Urothelium cell line (cell line): ENCODE measurements around the gene SEC61A2.

Experiments
- DNase-seq: peaks from one replicate; pipeline ENCODE4 v3.0.0; 2011; ENCODE audit warnings: low spot score, mixed read lengths
- FAIRE-seq: peaks from 2 replicates; lab custom pipeline; 2011; peaks lifted over from hg19 to GRCh38; lab: Jason Lieb, UNC

Gene SEC61A2

GRCh38 chr10:12195603-12196506, 66.4 kb downstream of the SEC61A2 start, which contains the start of the genes CDC123 and NUDT5:
CDC123 (plus strand) TSS chr10:12196188; CDS start chr10:12196246, 58 bp downstream.
NUDT5 (minus strand) TSS chr10:12195891; CDS start chr10:12186291, 9,600 bp downstream.
- FAIRE-seq (peak; percentile 17), DNase-seq (peak; percentile 93)

DNA sequence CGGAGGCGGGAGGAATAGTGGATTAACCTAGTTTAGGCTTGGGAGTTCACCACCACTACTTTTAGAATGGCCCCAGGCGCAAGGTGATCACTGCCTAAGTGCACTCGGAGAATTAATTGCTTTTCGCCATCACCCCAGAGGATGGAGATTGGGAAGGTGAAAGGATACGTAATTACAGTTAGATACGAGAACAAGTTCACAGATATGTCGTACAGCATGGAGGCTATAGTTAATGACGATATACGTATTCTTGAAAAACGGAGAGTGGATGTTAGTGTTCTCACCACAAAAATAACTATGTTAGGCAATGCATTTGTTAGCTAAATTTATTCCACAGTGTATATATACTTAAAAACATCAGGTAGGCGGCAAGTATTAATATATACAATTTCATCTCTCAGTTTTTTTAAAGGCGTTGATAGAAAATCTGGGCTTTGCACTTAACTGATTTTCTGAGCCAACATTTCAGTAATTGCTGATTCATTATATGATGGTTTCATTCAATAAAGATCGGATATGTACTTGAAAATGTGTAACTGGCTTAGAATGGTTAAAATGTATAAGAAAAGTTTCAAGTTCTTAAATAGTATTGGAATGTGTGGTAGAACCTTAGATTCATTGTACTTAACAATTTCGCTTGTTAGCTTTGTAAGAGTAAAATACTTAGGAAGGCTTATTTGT, 67.2 kb downstream of the SEC61A2 start:
- DNase-seq: no peak

DNA sequence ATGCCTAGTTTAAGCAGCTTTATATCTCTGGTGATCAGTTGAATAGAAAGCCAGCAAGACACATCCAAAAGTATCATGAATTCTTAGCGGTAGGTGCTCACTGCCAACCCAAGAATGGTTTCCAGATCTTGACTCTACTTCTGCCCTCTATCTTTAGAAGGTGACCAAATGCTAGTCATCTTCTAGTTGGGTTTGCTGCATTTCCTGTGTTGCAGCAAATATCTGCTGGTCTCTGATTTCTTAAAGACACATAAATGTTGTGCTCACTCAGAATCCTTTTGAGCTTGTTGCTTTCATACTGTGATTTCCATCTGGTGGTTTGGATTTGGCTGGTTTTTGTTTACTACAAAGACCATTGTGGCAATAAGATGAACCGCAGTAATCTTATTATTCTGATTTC, 68.7 kb downstream of the SEC61A2 start:
- FAIRE-seq: no peak
- no peak for DNase-seq

More for the DNA sequence above, 67.2 kb downstream of the SEC61A2 start:
- FAIRE-seq: no peak

- no peak for FAIRE-seq
- no peak for DNase-seq
Observed at GRCh38 chr10:12200850-12201249, 71.4 kb downstream of the SEC61A2 start.

DNA sequence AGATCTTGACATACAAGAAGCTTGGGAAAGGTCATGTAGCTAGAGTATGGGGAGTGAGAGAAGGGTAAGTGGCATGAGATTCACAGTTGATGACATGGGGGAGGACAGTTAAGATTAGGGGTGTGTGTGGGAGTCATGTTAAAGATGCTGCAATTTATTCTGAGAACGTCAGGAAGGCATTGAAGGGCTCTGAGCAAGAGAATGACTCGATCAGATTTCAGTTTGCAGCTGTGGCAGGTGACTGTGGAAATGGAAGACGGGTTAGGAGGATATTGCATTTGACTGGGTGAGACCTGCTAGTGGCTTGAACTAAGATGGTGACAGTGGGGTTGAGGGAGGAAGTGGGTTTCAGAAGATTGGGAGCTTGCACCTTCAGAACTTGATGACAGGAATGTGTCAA, 72.1 kb downstream of the SEC61A2 start:
- DNase-seq (no peak), FAIRE-seq (no peak)

DNA sequence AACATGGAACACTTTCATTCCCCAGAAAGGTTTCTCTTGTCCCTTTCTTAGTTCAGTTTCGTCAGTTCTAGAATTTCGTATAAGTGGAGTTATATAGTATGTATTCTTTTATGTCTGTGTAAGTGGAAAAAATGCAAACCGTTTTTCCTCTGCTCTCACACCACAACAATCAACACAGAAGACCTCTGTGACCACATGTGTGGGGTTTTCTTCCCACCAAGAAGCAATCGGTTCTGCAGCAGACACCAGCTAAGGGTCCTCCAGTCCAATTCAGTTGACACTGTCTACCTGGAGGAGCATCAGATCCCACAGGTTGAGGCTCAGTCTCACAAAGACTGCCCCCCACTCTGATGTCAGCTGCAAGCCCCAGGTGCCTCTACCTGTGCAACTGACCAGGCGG, 72.7 kb downstream of the SEC61A2 start:
- no peak for FAIRE-seq
- no peak for DNase-seq

DNA sequence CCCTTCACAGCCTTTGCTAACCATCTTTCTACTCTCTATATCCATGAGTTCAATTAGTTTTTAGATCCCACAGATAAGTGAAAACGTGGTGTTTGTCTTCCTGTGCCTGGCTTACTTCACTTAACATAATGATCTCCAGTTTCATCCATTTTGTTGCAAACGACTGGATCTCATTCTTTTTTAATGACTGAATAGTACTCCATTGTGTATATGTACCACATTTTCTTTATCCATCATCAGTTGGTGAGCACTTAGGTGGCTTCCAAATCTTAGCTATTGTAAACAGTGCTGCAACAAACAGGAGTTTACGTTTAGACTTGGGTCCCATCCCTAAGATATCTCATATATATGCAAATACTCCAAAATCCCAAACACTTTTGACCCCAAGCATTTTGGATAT, 75.6 kb downstream of the SEC61A2 start:
- FAIRE-seq (no peak), DNase-seq (no peak)

DNA sequence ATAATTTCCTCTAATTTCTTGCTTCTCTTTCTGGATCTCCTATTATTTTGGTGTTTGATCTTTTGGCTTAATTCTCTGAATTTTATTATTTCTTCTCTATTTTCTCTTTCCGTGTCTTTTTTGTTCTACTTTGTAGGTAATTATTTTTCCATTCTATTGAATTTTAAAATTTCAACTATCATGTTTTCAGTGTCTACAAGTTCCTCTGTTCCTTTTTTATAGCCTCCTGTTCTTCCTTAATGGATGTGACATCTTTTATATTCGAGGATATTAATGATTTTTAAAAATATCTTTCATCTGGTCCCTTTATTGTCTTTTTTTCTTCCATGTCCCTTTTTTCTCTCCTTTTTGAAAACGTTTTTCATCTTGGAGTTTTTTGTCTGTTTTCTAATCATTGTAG, 77.6 kb downstream of the SEC61A2 start:
- DNase-seq (no peak), FAIRE-seq (no peak)

GRCh38 chr10:12208460-12208859, 79.0 kb downstream of the SEC61A2 start:
- DNase-seq (no peak), FAIRE-seq (no peak)

- DNase-seq (no peak), FAIRE-seq (peak; percentile 32)
Observed at GRCh38 chr10:12212454-12212853, 83.0 kb downstream of the SEC61A2 start.

DNA sequence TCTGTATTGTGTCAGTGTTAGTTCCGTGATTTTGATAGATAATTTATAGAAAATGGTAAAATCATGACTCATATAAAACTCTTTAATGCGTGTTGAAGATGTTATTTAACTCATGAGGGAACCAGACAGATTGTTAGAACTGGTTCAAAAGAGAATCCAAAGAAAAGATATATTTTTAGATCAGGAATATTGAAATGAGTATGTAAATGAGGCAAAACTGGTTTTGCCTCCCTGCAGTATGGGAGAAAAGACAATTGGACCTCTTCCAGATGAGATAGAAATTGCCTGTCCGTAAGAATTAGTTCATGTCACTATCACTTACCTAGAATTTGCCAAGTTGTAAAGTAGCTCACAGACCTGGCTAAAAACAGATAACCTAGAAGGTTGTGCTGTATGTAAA, 84.1 kb downstream of the SEC61A2 start:
- DNase-seq (no peak), FAIRE-seq (no peak)

- DNase-seq (no peak), FAIRE-seq (no peak)
Observed at GRCh38 chr10:12214093-12214492, 84.6 kb downstream of the SEC61A2 start.

GRCh38 chr10:12214763-12215218, 85.3 kb downstream of the SEC61A2 start:
- no peak for FAIRE-seq
- peak; percentile 25 for DNase-seq
